Loucy (cell line): ENCODE data around the gene MYH15.

Source experiments
- CTCF ChIP-seq: fragments of 200-600 bp; sonication (generic); conservative IDR thresholded peaks from 2 replicates; pipeline ENCODE4 v1.5.1; 2014; ENCODE audit warnings: mild to moderate bottlenecking, antibody characterized with exemption, low read length
- EZH2phosphoT487 ChIP-seq: fragments of 200-600 bp; IDR thresholded peaks from 2 replicates; pipeline ENCODE4 v1.6.1; 2018; ENCODE audit warnings: antibody characterized with exemption, mild to moderate bottlenecking, moderate library complexity, borderline replicate concordance

GRCh38 chr3:108416111-108416869, 94.1 kb downstream of the MYH15 start:
- TF ChIP-seq CTCF (no peak), EZH2phosphoT487 (no peak)
